GM21528 (cell line): ENCODE data around the gene PCBP2.
A peak's percentile ranks its signal among the peaks of the same experiment; 100 is the strongest.
"Not testable (repeated sequence)": the region's sequence is repeated elsewhere in the genome, so short reads cannot be mapped to it uniquely, and the experiment has no call there.

Source experiments
- ATAC-seq: cut with Tn5 transposase; IDR thresholded peaks from one replicate; pipeline ENCODE4 v1.9.1; 2021; ENCODE audit warnings: mild to moderate bottlenecking, moderate library complexity; ENCODE audit not compliant: unreplicated experiment, low FRiP score

Gene PCBP2

DNA sequence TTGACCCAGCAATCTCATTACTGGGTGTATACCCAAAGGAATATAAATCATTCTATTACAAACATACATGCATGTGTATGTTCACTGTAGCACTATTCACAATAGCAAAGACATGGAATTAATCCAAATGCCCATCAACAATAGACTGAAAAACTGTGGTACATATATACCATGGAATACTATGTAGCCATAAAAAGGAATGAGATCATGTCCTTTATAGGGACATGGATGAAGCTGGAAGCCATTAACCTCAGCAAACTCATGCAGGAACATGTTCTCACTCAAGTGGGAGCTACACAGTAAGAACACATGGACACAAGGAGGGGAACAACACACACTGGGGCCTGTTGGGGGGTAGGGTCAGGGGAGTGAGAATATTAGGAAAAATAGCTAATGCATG is 12.3 kb upstream of the PCBP2 start:
- not testable (repeated sequence) for ATAC-seq

DNA sequence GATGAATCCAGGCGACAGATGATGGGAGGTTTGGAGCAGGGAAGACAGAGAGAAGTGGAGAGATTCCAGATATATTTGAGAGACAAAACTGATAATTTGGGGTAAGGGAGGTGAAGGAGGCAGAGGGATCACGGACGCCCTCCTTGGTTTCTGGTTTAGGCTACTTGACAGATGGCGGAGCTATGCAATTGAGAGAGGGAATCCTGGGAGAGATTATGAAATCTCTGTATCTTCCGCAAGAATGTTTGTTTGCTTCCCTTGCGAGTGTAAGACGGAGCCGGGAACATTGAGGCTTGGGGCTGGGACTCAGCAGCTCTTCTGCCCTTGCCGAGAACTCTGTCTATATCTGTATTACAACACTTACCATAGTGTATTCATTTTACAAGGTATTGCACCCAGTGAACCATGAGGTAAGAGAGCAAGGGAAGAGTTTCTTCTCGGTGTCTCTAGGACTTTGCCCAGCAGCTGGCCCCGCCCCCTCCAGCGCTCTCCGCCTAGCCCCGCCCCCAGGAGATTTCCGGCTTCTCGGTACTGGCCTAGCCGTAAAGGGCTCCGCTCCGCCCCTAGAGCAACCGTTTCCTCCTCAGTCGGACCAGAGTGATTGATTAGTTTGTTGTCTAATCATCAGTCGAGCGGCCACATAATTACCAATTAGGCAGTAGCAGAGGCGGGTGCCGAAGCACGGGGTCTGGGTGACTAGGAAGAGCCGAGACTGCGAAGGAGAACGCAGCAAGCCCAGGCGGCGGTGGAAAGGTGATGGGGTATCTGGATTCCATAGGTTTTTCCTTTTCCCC is 10.7 kb upstream of the PCBP2 start, which contains the start of gene PRR13:
Gene PRR13 (plus strand): TSS at position 695 of the 794 bp plus-strand sequence. CDS start 981 bp downstream, outside the sequence.
- ATAC-seq: peak; percentile 98

DNA sequence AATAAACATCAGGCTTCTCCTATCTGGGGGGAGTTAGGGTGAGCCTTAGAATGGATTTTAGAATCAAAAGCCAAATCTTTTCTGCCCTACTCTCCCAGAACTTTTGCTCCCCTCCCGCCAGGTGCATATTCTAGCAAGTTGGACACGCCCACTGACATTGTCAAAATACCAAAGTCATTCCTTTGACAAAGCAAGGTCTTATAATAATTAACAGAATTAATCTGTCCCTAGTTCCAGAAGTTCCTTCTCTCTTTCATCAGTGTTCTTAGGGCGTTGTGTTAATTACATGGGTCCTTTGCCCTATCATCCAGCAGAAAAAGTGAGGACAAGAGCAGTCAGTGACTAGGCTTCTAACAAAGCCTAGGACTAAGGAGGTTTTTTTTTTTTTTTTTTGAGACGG is 7.9 kb upstream of the PCBP2 start:
- no peak for ATAC-seq

DNA sequence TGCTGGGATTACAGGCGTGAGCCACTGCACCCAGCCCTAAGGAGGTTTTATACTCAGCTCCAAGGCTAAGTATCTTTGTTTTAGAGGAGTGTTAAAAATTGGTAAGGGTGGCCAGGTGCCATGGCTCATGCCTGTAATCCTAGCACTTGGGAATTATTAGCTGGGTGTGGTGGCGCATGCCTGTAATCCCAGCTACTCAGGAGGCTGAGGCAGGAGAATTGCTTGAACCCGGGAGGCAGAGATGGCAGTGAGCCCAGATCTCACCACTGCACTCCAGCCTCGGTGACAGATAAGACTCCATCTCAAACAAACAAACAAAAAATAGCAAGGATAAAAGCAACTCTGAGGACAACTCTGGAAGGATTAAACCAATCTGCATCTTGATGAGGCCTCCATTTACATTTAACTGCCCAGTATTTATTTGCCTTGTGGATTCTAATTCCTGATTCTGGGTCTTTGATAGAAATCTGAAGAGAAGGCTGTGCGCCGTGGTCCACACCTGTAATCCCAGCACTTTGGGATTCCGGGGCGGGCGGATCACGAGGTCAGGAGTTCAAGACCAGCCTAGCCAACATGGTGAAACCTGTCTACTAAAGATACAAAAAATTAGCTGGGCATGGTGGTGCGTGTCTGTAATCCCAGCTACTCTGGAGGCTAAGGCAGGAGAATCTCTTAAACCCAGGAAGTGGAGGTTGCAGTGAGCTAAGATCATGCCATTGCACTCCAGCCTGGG is 7.1 kb upstream of the PCBP2 start:
- not testable (repeated sequence) for ATAC-seq

DNA sequence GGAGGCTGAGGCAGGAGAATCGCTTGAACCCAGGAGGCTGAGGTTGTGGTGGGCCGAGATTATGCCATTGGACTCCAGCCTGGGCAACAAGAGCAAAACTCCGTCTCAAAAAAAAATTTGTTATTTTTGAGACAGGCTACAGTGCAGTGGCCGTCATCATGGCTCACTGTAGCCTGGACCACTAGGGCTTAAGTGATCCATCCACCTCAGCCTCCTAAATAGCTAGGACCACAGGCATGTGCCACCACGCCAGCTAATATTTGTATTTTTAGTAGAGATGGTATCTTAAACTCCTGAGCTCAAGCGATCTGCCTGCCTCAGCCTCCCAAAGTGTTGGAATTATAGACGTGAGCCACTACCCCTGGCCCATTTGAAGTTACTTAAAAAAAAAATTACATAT is 966 bp upstream of the PCBP2 start:
- ATAC-seq: no peak

DNA sequence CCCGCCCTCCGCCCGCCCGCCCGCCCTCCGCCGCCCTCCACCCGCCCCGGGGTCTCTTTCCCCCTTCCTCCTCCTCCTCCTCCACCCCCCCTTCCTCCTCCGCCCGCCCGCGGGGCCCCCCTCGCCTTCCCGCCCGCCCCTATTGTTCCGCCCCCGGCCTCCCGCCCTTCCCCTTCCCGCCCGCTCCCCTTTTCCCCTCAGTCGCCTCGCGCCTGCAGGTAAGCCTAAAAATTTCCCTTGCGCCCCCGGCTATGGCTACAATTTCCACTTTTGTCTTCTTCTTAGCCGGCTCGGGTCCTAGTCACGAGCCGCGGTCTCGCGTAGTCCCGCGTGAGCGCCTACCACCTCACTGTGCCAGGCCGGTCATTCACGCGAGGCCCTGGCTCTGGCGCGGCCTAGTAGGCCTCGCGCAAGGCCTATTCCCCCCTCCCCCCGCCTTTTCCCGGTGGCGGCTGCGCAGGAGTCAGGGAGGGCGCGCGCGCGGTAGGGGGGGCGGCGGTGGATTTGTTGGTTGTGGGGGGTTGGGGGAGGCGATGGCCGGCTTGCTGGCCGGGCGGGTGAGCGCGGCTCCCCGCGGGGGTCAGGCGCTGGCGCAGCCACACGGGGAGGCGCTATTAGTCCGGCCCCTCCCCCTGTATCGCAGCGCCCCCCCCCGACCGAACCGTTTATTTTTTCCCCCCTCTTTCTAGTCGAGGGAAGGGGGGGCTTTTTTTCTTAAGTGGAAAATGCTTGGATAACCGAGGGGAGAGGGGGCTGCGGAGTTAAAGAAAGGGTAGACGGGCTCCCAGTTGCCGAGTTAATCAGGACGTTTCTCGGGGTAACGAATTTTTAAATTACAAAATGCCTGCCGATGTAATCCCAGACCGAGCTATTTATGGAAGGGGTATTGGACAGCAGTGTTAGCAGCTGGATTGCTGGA is 516 bp downstream of the PCBP2 start:
- peak; percentile 31 for ATAC-seq

DNA sequence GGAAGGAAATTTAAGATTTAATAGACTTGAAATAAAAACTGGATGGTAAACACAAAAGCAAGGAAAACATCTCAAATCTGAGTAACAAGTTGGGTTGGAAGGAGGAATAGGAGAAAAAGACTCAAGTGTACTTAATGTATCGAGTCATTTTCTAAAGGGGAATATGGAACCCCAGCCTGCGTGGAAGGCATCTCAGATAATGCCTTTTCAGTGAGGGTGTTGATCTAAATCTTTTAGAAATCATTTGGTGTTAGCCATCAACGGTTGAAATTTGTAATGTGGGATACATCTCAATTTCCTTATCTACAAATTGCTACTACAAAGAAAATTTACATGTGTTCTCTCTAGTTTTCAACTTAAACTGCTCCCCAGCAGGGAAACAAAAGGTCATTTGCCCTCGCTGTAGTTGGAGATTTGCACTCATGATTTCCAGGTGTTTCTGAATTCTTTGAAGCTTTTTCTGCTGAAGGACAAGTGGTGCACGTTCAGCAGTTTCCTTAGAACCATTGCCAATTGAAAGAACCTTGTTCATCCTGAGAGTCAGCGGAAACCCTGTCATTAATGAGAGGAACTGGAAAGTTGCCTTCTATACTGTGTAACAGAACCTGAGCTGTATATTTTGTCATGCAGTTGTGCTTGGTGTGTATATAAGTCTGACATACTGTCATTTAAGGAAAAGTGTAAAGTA is 2.2 kb downstream of the PCBP2 start:
- ATAC-seq: no peak

DNA sequence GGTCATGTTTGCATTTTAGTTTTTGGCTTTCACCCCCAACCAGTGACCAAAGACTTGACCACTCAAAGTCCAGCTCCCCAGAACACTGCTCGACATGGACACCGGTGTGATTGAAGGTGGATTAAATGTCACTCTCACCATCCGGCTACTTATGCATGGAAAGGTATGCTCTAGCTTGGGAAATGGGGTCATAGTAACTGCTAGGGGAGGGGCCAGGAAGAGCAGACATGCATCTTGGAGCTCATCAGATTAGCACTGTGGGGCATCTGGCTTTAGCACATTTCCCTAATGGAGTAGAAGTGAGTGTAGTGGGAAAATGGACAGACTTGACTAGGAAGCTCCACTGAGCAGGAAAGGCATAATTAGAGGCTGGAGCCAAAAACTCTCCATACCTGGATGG is 2.8 kb downstream of the PCBP2 start:
- ATAC-seq: no peak

DNA sequence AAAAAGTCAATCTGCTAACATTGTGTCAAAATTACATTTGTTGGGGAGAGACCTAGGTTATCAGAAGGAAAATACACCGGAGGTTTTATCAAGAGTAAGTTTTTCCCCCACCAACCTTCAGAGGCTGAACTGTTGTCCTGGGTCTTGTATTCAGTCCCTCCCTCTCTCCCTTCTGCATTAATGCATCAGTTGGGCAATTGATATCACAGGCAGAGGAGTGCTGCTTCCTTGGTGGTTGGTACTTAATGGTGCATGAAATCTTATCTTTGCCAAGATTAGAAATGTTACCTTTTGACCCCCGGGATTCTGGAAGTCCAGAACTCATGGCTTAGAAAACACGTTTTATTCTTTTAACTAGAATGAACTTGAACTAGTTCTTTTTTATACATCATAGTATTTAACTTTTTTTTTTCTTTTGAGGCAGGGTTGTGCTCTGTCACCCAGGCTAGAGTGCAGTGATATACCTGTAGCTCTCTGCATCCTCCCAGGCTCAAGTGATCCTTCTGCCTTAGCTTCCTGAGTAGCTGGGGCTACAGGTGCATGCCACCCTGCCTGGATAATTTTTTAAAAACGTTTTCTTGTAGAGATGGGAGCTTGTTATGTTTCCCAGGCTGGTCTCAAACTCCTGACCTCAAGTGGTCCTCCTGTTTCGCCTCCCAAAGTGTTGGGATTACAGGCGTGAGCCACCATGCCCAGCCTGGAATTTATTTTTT is 4.9 kb downstream of the PCBP2 start:
- ATAC-seq: no peak

DNA sequence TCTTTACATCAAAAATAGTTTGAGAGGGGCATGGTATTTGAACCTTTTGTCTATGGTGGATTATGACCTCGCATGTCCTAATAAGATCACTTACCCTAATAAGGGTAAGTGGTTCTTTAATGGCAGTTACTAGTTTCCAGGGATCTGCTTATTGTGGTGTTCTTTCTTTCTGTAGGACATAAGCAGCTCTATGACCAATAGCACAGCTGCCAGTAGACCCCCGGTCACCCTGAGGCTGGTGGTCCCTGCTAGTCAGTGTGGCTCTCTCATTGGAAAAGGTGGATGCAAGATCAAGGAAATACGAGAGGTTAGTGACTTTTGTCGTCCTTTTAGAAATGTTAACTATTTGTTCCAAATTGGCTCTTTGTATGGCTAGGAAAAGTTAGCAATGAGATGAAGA is 7.2 kb downstream of the PCBP2 start:
- no peak for ATAC-seq

DNA sequence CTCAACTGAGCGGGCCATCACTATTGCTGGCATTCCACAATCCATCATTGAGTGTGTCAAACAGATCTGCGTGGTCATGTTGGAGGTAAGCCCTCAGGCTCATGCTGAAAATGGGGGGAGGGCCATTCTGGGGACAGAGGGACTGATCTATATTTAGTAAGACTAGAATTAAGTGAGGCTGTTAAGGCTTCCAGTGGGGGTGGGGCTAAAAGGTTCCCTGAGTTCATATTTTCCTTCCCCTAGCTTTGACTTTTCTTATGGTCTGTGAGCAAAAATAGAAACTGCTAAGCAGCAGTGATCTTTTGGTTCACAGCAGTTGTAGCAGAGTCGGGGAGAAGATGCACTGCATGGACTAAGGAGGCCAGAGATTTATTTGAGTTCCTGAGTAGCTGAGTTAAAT is 9.2 kb downstream of the PCBP2 start:
- no peak for ATAC-seq

DNA sequence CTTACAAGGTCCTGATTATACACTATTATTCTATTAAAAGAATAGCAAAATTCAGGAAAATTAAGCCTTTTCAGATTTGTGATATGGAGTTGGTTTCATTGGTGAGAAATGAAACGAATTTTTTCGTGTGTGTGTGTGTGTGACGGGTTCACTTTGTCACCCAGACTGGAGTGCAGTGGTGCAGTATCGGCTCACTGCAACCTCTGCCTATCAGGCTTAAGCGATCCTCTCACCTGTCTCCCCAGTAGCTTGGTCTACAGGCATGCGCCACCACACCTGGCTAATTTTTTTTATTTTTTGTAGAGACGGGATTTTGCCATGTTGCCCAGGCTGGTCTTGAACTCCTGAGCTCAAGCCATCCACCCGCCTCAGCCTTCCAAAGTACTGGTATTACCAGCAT is 9.7 kb downstream of the PCBP2 start:
- no peak for ATAC-seq

DNA sequence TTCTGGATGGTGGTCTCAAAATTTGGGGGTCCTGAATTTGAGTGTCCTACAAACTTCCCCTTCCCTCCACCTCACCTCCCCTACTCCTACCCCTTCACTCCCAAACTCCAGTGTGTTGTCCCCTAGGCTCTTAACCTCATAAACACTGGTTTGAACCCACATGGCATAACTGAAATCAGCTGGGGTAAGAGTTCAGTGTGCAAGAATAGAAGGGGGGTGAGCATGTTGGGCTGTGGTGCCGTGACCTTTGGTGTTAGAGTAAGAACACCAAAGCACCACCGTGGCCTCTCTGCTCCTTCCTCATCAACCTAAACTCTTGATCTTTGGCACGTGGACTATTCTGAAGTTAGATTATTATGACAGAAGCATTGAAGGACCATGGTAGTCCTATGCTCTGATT is 11.0 kb downstream of the PCBP2 start:
- no peak for ATAC-seq

DNA sequence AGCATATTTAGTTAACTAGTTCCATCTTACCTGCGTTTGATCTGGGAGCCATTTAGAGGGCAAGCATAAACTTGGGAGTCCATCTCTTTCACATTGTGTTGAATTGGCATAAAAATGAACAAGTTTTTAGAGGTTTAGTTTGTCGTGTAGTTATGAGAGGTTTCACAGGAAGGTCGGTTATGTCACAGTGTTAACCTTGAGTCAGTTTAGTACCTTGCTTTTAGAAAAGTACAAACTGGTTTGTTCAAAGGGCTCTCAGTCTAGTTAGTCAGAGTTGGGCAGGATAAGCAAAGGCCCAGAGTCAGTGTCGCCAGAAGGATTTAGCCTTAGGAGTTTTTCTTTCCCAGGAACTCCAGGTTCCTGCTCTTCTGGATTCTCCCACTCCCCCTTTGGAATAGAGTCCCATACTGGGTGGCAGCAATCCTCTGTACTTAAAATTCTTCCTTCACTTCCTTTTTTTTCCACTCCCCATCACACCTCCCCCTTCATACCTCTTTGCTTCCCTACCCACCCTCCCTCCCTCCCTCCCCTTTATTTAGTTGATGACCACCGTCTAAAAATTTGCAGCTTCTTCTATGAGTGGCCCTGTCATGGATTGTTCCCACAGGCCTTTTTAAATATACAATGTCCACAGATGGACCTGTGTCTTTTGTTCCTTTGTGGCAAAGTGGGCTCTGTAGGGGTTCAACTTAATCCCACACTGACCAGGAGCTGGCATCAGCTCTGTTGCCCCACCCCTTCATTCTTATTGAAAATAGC is 12.1 kb downstream of the PCBP2 start:
- no peak for ATAC-seq

DNA sequence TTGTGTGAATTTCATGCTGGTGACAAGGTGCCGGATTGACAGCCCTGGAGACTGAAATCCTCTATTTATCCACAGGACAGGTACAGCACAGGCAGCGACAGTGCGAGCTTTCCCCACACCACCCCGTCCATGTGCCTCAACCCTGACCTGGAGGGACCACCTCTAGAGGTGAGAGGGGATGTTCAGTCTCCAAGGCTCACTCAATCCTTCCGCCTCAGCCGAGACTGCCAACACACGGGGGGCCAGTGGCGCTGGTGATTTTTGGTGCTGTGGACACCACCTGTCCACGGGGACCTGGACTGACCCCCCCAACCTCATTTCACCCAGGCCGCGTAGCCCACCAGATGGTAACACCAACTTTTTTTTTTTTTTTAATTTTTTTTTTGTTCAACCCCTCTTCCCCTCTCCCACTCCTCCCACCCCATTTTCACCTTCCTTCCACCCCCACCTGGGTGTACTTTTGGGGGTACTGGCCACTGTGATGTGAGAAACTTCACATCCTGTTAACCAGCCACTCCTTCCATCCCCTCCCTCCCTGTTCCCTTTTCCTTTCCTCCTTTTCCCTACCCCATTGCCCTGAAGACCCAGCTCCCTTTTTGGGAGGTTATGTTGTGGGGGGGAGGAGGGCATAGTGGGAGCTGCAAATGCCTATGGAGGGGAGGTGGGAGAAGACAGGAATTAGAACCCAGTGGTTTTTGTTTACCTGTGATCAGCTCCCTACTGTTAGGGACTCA is 12.9 kb downstream of the PCBP2 start:
- no peak for ATAC-seq

DNA sequence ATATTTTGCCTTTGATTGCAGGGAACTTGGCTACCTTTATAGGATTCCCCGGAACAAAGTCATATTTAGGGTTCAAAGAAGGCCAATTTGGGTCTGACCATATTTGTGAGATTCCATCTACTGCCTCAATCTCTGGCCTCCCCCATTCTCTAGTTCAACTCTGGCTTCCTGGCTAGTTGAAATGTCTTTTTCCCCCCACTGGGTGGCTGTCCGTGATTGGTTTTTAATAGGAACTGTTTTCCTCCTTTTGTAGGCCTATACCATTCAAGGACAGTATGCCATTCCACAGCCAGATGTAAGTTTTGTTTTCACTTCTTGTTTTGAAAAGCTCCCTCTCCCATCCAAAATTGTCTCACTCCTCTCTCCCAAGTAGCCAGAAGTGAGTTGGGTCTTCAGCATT is 13.8 kb downstream of the PCBP2 start:
- ATAC-seq: no peak

DNA sequence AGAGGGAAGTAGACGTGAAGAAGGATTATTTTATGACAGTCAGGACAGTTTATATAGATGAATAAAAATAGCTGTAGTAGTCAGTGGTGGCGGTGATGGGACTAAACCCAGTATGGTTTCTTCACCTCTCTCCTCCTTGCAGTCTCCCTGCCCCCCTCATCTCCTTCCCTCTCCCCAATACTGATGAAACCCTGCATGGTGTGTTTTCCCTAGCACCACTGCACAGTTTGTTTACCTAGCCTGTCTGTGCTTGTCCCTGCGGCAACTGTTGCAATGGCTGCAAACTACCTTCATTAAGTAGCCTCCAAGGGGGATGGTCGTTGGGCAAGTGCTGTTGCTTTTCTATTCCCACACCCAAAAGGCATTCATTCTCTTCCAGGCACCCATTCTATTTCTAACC is 14.7 kb downstream of the PCBP2 start:
- no peak for ATAC-seq

DNA sequence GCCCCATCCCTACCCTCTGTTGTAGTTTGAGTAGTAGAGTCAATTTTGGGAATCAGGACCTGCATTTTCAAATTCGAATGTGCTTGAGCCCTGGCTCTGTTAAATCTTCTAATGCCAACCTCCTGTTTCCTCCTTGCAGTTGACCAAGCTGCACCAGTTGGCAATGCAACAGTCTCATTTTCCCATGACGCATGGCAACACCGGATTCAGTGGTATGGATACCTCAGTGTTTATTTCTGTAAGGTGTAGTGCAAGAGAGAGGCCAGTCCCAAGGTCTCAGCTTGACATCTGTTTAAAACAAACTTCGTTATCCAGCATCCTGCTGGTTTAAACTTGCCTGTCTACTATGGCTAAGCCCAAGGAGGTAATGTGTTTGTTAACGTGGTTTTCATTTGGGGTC is 15.2 kb downstream of the PCBP2 start:
- ATAC-seq: no peak
